ENCODE measurements around the gene HLA-DRA.
"Not testable (repeated sequence)": the region's sequence is repeated elsewhere in the genome, so short reads cannot be mapped to it uniquely, and the experiment has no call there.

Gene HLA-DRA

DNA sequence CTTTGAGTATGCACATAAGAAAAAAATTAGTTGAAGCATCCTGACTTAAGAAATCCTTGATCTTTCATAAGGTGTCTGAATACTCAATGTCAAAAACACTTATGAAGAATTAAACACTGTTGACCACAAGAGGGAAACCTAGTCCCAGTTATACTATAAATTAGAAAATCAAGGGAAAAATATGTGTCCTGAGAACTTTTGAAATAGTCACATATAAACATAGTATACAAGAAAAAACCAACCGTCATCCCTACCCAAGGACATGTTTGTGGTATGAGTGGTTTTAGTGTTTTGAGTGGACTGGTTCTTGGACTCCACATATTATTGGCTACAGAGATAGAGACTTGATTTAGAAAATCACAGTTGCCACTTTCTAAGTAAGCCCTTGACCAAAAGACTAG lies 7.6 kb upstream of the HLA-DRA start:
- FAIRE-seq, result peak; percentile 17

GRCh38 chr6:32433950-32434349 lies 5.7 kb upstream of the HLA-DRA start:
- FAIRE-seq, result not testable (repeated sequence)

- no peak for FAIRE-seq
Measured at GRCh38 chr6:32436186-32436585, 3.5 kb upstream of the HLA-DRA start.

DNA sequence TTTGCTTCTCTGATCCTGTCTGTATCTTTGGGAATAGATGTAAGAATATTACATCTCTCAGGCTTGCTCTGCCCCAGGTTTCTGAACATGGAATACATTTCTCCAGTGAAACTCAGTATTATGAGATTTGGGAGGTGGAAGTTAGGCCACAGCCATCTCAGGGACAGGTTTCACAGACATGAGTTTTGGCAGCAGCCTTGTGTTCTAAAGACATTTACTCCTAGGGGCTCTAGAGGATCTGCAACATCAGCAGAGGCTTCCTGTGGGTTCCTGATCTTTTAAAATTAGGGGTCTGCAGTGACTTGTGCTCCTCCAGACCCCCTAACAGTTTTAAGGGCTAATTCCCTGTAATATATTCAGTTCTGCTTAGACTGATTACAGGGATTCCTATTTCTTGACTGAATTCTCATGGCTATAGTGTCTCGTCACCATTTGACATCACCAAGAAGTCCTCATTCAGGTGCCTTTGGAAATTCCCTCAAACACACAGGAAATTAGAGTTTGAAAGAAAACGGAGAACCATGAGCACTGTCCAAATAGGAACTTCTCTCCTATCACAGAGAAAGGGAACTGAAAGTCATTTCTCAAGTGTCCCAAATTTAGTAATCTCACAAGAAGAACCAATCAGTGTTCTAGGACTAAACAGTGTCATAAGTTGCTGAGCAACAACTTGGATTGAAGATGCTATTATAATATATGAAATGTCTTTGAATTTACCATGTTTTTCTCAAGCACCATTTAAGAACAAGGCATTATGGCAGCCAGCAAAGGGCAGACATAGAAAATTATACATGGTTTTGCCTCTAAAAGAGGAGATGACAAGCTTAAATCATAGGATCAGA lies 2.5 kb upstream of the HLA-DRA start:
- no peak for FAIRE-seq

DNA sequence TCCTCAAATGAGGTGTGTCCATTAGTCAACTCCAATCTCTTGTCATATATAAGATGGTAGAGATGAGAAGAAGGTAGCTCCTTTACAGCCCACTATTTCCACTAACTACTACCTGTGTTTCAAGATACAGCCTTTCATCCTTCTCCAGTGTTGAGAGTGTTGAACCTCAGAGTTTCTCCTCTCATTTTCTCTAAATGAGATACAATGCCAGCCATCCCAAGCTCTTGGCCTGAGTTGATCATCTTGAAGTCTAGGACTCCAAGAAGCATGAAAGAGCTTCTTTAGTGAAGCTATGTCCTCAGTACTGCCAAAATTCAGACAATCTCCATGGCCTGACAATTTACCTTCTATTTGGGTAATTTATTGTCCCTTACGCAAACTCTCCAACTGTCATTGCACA lies 548 bp upstream of the HLA-DRA start:
- no peak for FAIRE-seq

DNA sequence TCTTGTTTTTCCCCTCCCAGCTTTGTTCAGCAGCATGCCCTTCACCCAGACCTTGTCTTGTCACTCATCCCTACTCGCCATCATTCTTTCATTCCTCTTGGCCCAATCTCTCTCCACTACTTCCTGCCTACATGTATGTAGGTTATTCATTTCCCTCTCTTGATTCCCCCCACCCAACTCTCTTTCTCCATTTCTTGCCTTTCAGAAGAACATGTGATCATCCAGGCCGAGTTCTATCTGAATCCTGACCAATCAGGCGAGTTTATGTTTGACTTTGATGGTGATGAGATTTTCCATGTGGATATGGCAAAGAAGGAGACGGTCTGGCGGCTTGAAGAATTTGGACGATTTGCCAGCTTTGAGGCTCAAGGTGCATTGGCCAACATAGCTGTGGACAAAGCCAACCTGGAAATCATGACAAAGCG lies 2.6 kb downstream of the HLA-DRA start:
- FAIRE-seq, result no peak

GRCh38 chr6:32442977-32443552 lies 3.4 kb downstream of the HLA-DRA start:
- FAIRE-seq, result no peak

GRCh38 chr6:32444433-32444832 lies 4.7 kb downstream of the HLA-DRA start:
- FAIRE-seq, result no peak

DNA sequence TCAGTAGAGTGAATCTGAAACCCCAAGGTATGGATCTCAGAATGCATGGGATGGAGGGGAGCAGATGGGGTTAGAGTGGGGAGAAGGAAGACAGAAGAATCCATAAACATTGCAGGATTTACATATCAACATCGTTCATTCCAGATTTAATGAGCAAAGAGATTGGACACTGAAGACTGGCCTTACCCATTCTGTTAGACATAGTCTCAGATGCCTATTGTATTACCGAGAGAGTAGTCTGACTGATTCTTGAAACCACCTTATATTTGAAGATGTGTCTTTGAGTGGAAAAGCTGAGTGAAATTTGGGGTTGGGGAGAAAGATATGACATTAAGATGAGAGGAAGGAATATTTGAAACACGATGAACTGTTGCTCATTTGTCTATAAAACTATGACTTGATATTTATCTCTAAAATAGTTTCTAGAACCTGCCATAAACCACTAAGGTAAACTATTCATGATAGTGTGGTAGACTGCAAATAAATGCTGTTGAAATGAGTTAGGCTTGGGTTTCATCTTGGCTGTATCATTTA lies 5.7 kb downstream of the HLA-DRA start:
- FAIRE-seq, result no peak

DNA sequence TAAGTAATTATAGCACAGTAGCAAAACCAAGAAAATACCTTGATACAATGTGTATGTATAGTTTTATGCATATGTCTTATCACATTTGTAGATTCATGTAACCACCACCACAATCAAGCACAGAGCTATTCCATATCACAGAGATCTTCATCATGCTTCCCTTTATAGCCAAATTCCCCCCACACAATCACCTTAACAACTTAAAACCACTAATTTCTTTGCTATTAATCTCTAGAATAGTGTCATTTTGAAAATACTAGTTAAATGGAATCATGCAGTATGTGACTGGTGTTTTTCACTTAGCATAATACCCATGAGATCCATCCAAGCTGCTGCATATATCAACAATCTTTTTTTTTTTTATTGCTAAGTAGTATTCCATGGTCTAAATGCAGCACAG lies 8.2 kb downstream of the HLA-DRA start:
- no peak for FAIRE-seq

DNA sequence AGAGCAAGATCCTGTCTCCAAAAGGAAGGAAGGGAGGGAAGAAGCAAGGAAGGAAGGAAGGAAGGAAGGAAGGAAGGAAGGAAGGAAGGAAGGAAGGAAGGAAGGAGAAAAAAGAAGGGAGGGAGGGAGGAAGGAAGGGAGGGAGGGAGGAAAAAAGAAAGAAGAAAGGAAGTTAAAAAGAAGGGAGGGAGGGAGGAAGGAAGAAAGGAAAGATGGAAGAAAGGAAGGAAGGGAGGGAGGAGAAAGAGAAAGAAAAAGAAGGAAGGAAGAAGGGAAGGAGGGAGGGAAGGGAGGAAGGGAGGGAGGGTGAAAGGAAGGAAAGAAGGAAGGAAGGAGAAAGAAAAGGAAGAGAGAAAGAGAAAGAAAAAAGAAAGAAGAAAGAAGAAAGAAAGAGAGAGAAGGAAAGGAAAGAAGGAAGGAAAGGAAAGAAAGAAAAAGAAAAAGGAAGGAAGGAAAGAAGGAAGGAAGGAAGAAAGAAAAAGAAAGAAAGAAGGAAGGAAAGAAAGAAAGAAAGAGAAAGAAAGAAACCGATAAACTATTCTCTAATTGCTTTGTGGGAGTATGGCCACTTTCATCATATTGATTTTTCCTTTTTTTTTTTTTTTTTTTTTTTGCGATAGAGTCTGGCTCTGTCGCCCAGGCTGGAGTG lies 9.5 kb downstream of the HLA-DRA start:
- no peak for FAIRE-seq

- no peak for FAIRE-seq
Measured at GRCh38 chr6:32457054-32457453, 17.4 kb downstream of the HLA-DRA start.

GRCh38 chr6:32459781-32460424 lies 20.2 kb downstream of the HLA-DRA start:
- FAIRE-seq, result no peak

- no peak for FAIRE-seq
Measured at GRCh38 chr6:32460528-32460927, 20.8 kb downstream of the HLA-DRA start.

DNA sequence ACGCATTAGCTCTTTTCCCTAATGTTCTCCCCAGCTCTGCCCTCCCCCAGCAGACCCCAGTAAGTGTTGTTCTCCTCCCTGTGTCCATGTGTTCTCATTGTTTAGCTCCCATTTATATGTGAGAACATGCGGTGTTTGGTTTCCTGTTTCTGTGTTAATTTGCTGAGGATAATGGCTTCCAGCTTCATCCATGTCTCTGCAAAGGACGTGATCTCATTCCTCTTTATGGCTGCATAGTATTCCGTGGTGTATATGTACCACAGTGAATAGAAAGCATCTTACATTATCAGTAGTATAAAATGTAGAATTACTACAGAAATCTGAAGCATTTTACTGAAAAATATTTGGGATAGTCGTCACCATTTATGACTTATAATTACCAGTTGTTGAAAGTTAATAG lies 21.8 kb downstream of the HLA-DRA start:
- FAIRE-seq, result no peak

DNA sequence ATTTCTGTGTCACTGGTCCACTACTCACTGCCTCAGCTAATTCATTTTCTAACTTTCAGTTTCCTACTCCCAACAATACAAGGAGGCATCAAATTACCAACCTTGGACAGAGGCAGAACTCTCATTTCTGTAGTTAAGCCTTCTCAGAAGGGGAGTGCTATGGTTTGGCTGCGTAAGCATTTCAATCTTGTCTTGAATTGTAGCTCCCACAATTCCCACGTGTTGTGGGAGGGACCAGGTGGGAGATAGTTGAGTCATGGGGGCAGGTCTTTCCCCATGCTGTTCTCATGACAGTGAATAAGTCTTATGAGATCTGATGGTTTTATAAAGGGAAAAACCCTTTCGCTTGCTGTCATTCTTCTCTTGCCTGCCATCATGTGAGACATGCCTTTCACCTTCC lies 22.9 kb downstream of the HLA-DRA start:
- no peak for FAIRE-seq

- FAIRE-seq, result not testable (repeated sequence)
Measured at GRCh38 chr6:32467743-32468503, 28.2 kb downstream of the HLA-DRA start.

DNA sequence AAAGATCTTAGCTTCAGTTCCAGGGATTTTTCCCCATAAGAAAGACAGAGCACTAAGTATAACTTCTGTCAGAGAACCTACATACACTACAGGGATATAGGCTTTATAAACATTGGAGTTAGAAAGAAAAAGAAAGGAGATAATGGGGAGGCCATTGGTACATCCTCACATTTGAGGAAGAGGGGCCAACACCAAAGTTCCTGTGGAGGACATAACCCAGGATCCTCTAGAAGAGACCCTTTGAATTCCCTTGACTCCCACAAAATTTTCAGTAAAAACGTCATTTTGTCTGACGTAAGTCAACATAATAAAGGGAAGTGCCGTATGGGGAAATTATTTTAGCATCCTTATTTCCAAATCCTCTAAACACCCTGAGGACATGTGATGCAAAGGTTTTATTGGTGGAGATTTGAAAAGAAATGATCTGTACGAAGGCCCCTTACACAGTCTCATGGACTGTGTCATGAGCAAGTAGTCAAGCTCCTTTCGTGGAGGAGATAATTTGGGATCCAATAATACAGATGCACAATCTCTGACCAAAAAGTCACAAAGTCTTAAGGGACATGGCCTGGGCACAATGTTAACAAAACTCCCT lies 33.2 kb downstream of the HLA-DRA start:
- no peak for FAIRE-seq

GRCh38 chr6:32473376-32474348 lies 34.0 kb downstream of the HLA-DRA start:
- FAIRE-seq, result not testable (repeated sequence)

- FAIRE-seq, result no peak
Measured at GRCh38 chr6:32475392-32476206, 35.9 kb downstream of the HLA-DRA start.
